Gastroesophageal sphincter (tissue), 4 donors: Measurements from ENCODE around the gene TPRA1. TPM values are rescaled to one million over a fixed set of nuclear protein-coding genes. Genes with fewer than 3 reads are reported as not detected.
A peak's percentile ranks its signal among the peaks of the same experiment; 100 is the strongest.

ENCODE experiments used
- ATAC-seq: fragments of 150-250 bp; one replicate; pipeline ENCODE4 v1.9.1; 2016; ENCODE audit warnings: mild to moderate bottlenecking, moderate library complexity
- H3K27ac ChIP-seq, 4 donors: fragments of 200-600 bp; sonication (generic) in 3 of 4; 1 replicate in 3 of 4; 2 replicates in 1 of 4; pipeline ENCODE4 v1.5.1; 2016 to 2019
- H3K27me3 ChIP-seq: fragments of 200-600 bp; sonication (generic); one replicate; pipeline ENCODE4 v1.5.1; 2019
- H3K36me3 ChIP-seq, 2 donors: fragments of 200-600 bp; sonication (generic); one replicate each; pipeline ENCODE4 v1.5.1; 2019; ENCODE audit warnings: control low read depth in 1 of 2
- H3K4me1 ChIP-seq, 3 donors: fragments of 200-600 bp; sonication (generic); 1 replicate in 2 of 3; 2 replicates in 1 of 3; pipeline ENCODE4 v1.5.1; 2016 to 2019; ENCODE audit warnings: control low read depth in 2 of 3
- H3K4me3 ChIP-seq, 2 donors: fragments of 200-600 bp; sonication (generic); one replicate each; pipeline ENCODE4 v1.5.1; 2019; ENCODE audit warnings: mild to moderate bottlenecking in 1 of 2, moderate library complexity in 1 of 2
- H3K9me3 ChIP-seq, 3 donors: fragments of 200-600 bp; sonication (generic); one replicate each; pipeline ENCODE4 v1.5.1; 2017 to 2019; ENCODE audit warnings: control low read depth in 2 of 3
- CTCF ChIP-seq, 4 experiments: fragments of 200-600 bp in 2 of 4; fragments of 450-650 bp in 2 of 4; sonication (generic) in 1 of 4; IDR thresholded peaks; one replicate each; pipeline ENCODE4 v1.5.1; 2017 to 2019; ENCODE audit warnings: antibody characterized with exemption in 4 of 4, mild to moderate bottlenecking in 2 of 4, moderate library complexity in 2 of 4
- EP300 ChIP-seq: sonication (generic); formaldehyde crosslinking; IDR thresholded peaks from one replicate; pipeline ENCODE4 v1.6.1; 2017; ENCODE audit warnings: antibody characterized with exemption, mild to moderate bottlenecking
- POLR2A ChIP-seq, 2 donors: fragments of 450-650 bp; IDR thresholded peaks; one replicate each; pipeline ENCODE4 v1.6.1; 2017; ENCODE audit warnings: antibody characterized with exemption in 2 of 2, mild to moderate bottlenecking in 2 of 2, moderate library complexity in 1 of 2
- POLR2AphosphoS5 ChIP-seq: sonication (generic); formaldehyde crosslinking; IDR thresholded peaks from one replicate; pipeline ENCODE4 v1.6.1; 2017; ENCODE audit warnings: antibody characterized with exemption
- WGBS, 2 donors: methylation state at CpG; one replicate each; pipeline ENCODE4 v1.1.5; 2018; ENCODE audit warnings: low coverage in 1 of 2; 5-methylcytosine and 5-hydroxymethylcytosine counted together
- total RNA-seq, 4 donors: library from RNA; depleted of rRNA; stranded (reverse); fragments of >200 nt; gene quantifications; one replicate each; pipeline ENCODE4 v1.1.0, GENCODE V29; 2016

TPRA1 gene
- total RNA-seq, 4 donors from 2014 or later: 25.6 to 36.3 (median 33.2) TPM

DNA sequence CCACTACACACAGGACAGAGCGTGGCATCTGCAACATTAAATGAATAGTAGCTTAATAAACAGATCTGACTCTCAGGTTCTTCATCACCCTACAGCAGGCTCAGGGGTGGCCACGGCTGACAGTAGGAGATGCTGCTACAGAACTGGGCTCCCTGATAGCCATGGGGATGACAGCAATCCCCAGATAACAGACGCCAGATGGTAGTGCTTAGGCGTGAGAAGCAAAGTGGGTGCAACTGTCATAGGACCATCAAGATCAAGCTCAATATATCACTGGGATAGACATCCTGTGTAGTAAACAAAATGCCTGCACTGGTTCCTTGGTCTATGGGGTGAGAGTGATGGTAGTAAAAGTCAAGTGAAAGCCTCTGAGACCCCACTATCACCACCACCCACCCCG lies 2.6 kb upstream of the TPRA1 start:
- 80 to 84% methylated on average over 4 to 5 of the region's 5 CpGs for WGBS, 2 donors
- H3K36me3 ChIP-seq: no peaks in the 10 kb centered on the region
- no peak overlapping the region for H3K4me3 ChIP-seq
- TF ChIP-seq POLR2A (IDR thresholded peaks at IDR 0.05) (no peak), POLR2AphosphoS5 (no peak), CTCF (IDR thresholded peaks at IDR 0.05) (no peak), EP300 (no peak)
- H3K27me3 ChIP-seq: no peaks in the 10 kb centered on the region
- peaks cover 0 to 32% (median 21%) of the 10 kb centered on the region in 3 donors for H3K4me1 ChIP-seq
- no peaks in the 10 kb centered on the region for H3K9me3 ChIP-seq
- no peak overlapping the region for H3K27ac ChIP-seq
- no peak for ATAC-seq

- Histone ChIP-seq H3K27ac (peak overlapping the region; percentile 87 to 96 (median 92)), H3K27me3 (no peaks in the 10 kb centered on the region), H3K36me3 (peaks cover 0 to 3% of the 10 kb centered on the region in 2 donors), H3K4me1 (peaks cover 0 to 55% (median 30%) of the 10 kb centered on the region in 3 donors), H3K9me3 (no peaks in the 10 kb centered on the region), H3K4me3 (peak overlapping the region; percentile 97 to 98)
- no CpG with 5 or more reads among the region's 41 CpGs for WGBS, 2 donors
- TF ChIP-seq EP300: no peak
- peak in 3 of 4 experiments; percentile 5 to 20 (median 14) for TF ChIP-seq CTCF (IDR thresholded peaks at IDR 0.05)
- peak; percentile 52 to 54 for TF ChIP-seq POLR2A (IDR thresholded peaks at IDR 0.05)
- no peak for TF ChIP-seq POLR2AphosphoS5
- ATAC-seq: peak; percentile 69
These were observed 296 bp downstream of the TPRA1 start for GRCh38 chr3:127590282-127590592.

DNA sequence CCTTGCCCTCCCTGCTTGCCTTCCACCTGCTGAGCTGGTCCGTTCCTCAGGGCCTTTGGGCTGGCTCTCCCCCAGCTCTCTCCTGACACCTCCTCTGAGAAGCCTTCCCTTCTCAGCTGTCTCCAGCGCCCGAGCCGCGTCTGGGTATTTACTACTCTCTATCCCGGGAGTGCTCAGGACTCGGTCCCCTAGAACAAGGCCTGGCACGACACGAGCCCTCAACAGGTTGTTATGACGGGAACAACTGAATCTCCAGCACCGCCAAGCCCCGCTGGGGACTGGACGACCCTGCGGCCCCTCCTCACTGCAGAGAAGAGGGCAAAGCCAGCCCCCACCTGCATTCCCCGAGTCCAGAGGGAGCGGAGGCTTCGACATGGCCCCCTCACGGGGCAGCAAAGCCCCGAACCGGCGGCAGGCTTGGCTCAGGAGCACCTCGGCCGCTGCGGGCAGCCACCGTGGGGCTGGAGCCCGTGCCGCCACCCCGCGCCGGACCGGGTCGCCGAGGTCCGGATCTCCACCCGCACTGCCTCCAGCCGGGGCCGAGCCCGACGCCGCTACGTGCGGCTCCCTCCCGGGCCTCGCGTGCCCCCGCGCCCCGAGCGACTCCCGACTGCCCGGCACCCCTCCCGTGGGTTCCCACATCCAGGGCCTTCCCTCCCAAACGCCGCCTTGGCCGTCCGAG lies 792 bp downstream of the TPRA1 start:
- Histone ChIP-seq H3K27ac (peak overlapping the region; percentile 87 to 96 (median 92)), H3K4me1 (peaks cover 0 to 60% (median 30%) of the 10 kb centered on the region in 3 donors), H3K27me3 (no peaks in the 10 kb centered on the region), H3K9me3 (no peaks in the 10 kb centered on the region), H3K4me3 (peak overlapping the region; percentile 97 to 98), H3K36me3 (peaks cover 0 to 3% of the 10 kb centered on the region in 2 donors)
- peak; percentile 42 for ATAC-seq
- WGBS, 2 donors: no CpG with 5 or more reads among the region's 56 CpGs
- no peak for TF ChIP-seq EP300
- no peak for TF ChIP-seq POLR2A (IDR thresholded peaks at IDR 0.05)
- TF ChIP-seq CTCF (IDR thresholded peaks at IDR 0.05): no peak
- TF ChIP-seq POLR2AphosphoS5: no peak

GRCh38 chr3:127588806-127589577 lies 1.5 kb downstream of the TPRA1 start:
- no peak for ATAC-seq
- Histone ChIP-seq H3K4me1 (peaks cover 0 to 68% (median 30%) of the 10 kb centered on the region in 3 donors), H3K27ac (peak overlapping the region; percentile 87 to 96 (median 92)), H3K4me3 (peak overlapping the region; percentile 97 to 98), H3K36me3 (peaks cover 0 to 3% of the 10 kb centered on the region in 2 donors), H3K9me3 (no peaks in the 10 kb centered on the region), H3K27me3 (no peaks in the 10 kb centered on the region)
- TF ChIP-seq CTCF (IDR thresholded peaks at IDR 0.05) (no peak), POLR2A (IDR thresholded peaks at IDR 0.05) (no peak), EP300 (no peak), POLR2AphosphoS5 (no peak)
- 0 to 7% methylated on average over 1 to 7 of the region's 12 CpGs for WGBS, 2 donors
